K562 (cell line): ENCODE data around the gene STX7. TPM values are rescaled to one million over a fixed set of nuclear protein-coding genes. Genes with fewer than 3 reads are reported as not detected.

Experiments
- ATAC-seq: fragments of 200-7000 bp; cut with Tn5 transposase; 3 replicates; pipeline ENCODE4 v1.9.1; 2020; ENCODE audit warnings: moderate library complexity
- BruUV-seq: library from RNA; stranded (reverse); fragments of 400-500 nt; replicated peaks from 2 replicates; lab custom pipeline; 2021; lab: Mats Ljungman, UMichigan
- CTCF ChIA-PET: fragments of 300-600 bp; formaldehyde crosslinking; extraction: SDS; loops from one replicate; lab custom pipeline; 2021; ENCODE audit warnings: low intra/inter-chr PET ratio; lab: Yijun Ruan, JAX
- POLR2A ChIA-PET: fragments of 300-600, 350-650 bp; sonication (Branson Sonifier 250); formaldehyde crosslinking; extraction: SDS; loops from one replicate; lab custom pipeline; 2021; ENCODE audit warnings: antibody characterized with exemption, inconsistent platforms; lab: Yijun Ruan, JAX
- DNase-seq, 4 experiments: peaks; one replicate each; pipeline versions ENCODE4 v3.0.0 to v3.0.0-alpha.2; 2011 to 2018; ENCODE audit warnings: low spot score in 3 of 4, mixed read lengths in 3 of 4; ENCODE audit errors: extremely low read depth in 1 of 4
- FAIRE-seq: peaks from 2 replicates; lab custom pipeline; 2011; peaks lifted over from hg19 to GRCh38; lab: Jason Lieb, UNC
- H2AFZ ChIP-seq: 2 replicates; pipeline ENCODE4 v1.6.0; 2011; ENCODE audit warnings: low read depth, low read length, control low read depth, inconsistent platforms
- H3K27ac ChIP-seq: fragments of 200-600 bp; 3 replicates; pipeline ENCODE4 v1.8.0; 2011; ENCODE audit warnings: low read depth, mild to moderate bottlenecking, control low read depth, inconsistent platforms, low read length, moderate library complexity, mixed read lengths; ENCODE audit errors: extremely low read depth
- H3K27me3 ChIP-seq, 2 experiments: fragments of 300-600 bp in 1 of 2; 2 replicates in 1 of 2; 3 replicates in 1 of 2; pipeline versions ENCODE4 v1.6.0 to v1.8.0; 2011; ENCODE audit warnings: inconsistent platforms in 2 of 2, low read length in 2 of 2, mild to moderate bottlenecking in 1 of 2, mixed read lengths in 1 of 2, moderate library complexity in 1 of 2; ENCODE audit not compliant: control insufficient read depth in 2 of 2, insufficient read depth in 2 of 2
- H3K36me3 ChIP-seq: fragments of 300-600 bp; 3 replicates; pipeline ENCODE4 v1.8.0; 2011; ENCODE audit warnings: mild to moderate bottlenecking, low read length, inconsistent platforms; ENCODE audit not compliant: control insufficient read depth, insufficient read depth
- H3K4me1 ChIP-seq, 2 experiments: fragments of 200-600 bp in 1 of 2; replicated peaks in 1 of 2; 2 replicates in 1 of 2; 3 replicates in 1 of 2; pipeline versions ENCODE4 v1.5.1 to v1.8.0; 2011; ENCODE audit warnings: inconsistent platforms in 2 of 2, low read length in 2 of 2, mild to moderate bottlenecking in 1 of 2, mixed read lengths in 1 of 2, moderate library complexity in 1 of 2; ENCODE audit not compliant: control insufficient read depth in 2 of 2, insufficient read depth in 2 of 2
- H3K4me2 ChIP-seq: 2 replicates; pipeline ENCODE4 v1.6.1; 2011; ENCODE audit warnings: low read length, control low read depth, inconsistent platforms, mixed read lengths; ENCODE audit not compliant: insufficient read depth
- H3K4me3 ChIP-seq: fragments of 200-600 bp; sonication (generic), shearing (Covaris generic); 2 replicates; pipeline ENCODE4 v1.5.1; 2016; ENCODE audit warnings: control low read depth, inconsistent platforms
- H3K79me2 ChIP-seq: fragments of 200-600 bp; 3 replicates; pipeline ENCODE4 v1.8.0; 2011; ENCODE audit warnings: low read length, inconsistent platforms; ENCODE audit not compliant: control insufficient read depth, insufficient read depth
- H3K9ac ChIP-seq, 2 experiments: 2 replicates each; pipeline versions ENCODE4 v1.6.0 to v1.6.1; 2011; ENCODE audit warnings: low read depth in 2 of 2, low read length in 2 of 2, control low read depth in 1 of 2, inconsistent platforms in 1 of 2, mild to moderate bottlenecking in 1 of 2, mixed read lengths in 1 of 2; ENCODE audit not compliant: insufficient read depth in 1 of 2
- H3K9me1 ChIP-seq: one replicate; pipeline ENCODE4 v1.6.0; 2011; ENCODE audit warnings: inconsistent platforms, mild to moderate bottlenecking, low read length, moderate library complexity; ENCODE audit not compliant: control insufficient read depth, insufficient read depth
- H3K9me3 ChIP-seq: replicated peaks from 2 replicates; pipeline ENCODE4 v1.5.1; 2011; ENCODE audit warnings: low read depth, low read length, inconsistent platforms; ENCODE audit not compliant: control insufficient read depth, insufficient read depth
- H4K20me1 ChIP-seq: replicated peaks from 2 replicates; pipeline ENCODE4 v1.6.1; 2011; ENCODE audit warnings: low read length, inconsistent platforms, mixed read lengths; ENCODE audit not compliant: control insufficient read depth, insufficient read depth
- CBFA2T2 ChIP-seq: fragments of 450-650 bp; conservative IDR thresholded peaks from 2 replicates; pipeline ENCODE4 v1.6.1; 2017; ENCODE audit warnings: mild to moderate bottlenecking
- CREB3L1 ChIP-seq: fragments of 450-650 bp; IDR thresholded peaks from 2 replicates; pipeline ENCODE4 v1.6.1; 2014; ENCODE audit warnings: low read depth, mild to moderate bottlenecking, moderate library complexity, borderline replicate concordance
- FOXM1 ChIP-seq, 2 experiments: fragments of 450-650 bp in 1 of 2; sonication (generic) in 1 of 2; formaldehyde crosslinking in 1 of 2; IDR thresholded peaks; 2 replicates each; pipeline versions ENCODE4 v1.6.1 to v1.9.0; 2017 to 2022; ENCODE audit warnings: low read depth in 2 of 2, mild to moderate bottlenecking in 2 of 2, missing genetic modification reagents in 1 of 2, moderate library complexity in 1 of 2
- FOXP4 ChIP-seq: sonication (generic); formaldehyde crosslinking; IDR thresholded peaks from 2 replicates; pipeline ENCODE4 v1.8.0; 2022; ENCODE audit warnings: mild to moderate bottlenecking, missing genetic modification reagents, borderline replicate concordance
- MNT ChIP-seq, 2 experiments: fragments of 450-650 bp; conservative IDR thresholded peaks; 2 replicates each; pipeline ENCODE4 v1.6.1; 2017; ENCODE audit warnings: mild to moderate bottlenecking in 2 of 2, moderate library complexity in 2 of 2
- NONO ChIP-seq, 2 experiments: fragments of 200-400 bp in 1 of 2; fragments of 450-650 bp in 1 of 2; formaldehyde crosslinking in 1 of 2; IDR thresholded peaks; 2 replicates each; pipeline ENCODE4 v1.6.1; 2017; ENCODE audit warnings: low read depth in 2 of 2, mild to moderate bottlenecking in 2 of 2, moderate library complexity in 2 of 2, low read length in 1 of 2
- POLR2G ChIP-seq: fragments of 200-400 bp; formaldehyde crosslinking; IDR thresholded peaks from 2 replicates; pipeline ENCODE4 v1.6.1; 2017; ENCODE audit warnings: low read depth, mild to moderate bottlenecking, antibody characterized with exemption, low read length, moderate library complexity
- SMAD1 ChIP-seq: fragments of 150-350 bp; IDR thresholded peaks from 2 replicates; pipeline ENCODE4 v1.6.1; 2014; ENCODE audit warnings: low read length, low read depth; ENCODE audit not compliant: partially characterized antibody
- SOX6 ChIP-seq: fragments of 450-650 bp; IDR thresholded peaks from 2 replicates; pipeline ENCODE4 v1.6.1; 2014; ENCODE audit warnings: mild to moderate bottlenecking
- U2AF1 ChIP-seq: fragments of 200-400 bp; formaldehyde crosslinking; optimal IDR thresholded peaks from 2 replicates; pipeline ENCODE3; 2017; ENCODE audit warnings: mild to moderate bottlenecking, low read depth, low read length, moderate library complexity
- ZBTB33 ChIP-seq: sonication (generic); formaldehyde crosslinking; IDR thresholded peaks from 2 replicates; pipeline ENCODE4 v1.8.1; 2023; ENCODE audit warnings: mild to moderate bottlenecking, missing genetic modification reagents
- ZBTB5 ChIP-seq: fragments of 450-650 bp; IDR thresholded peaks from 2 replicates; pipeline ENCODE4 v1.6.1; 2017; ENCODE audit warnings: antibody characterized with exemption
- WGBS: fragments of 100-300 bp; shearing (Covaris generic); methylation state at CpG from one replicate; pipeline ENCODE4 v1.1.6; 2016; ENCODE audit warnings: low coverage, mixed read lengths; ENCODE audit not compliant: insufficient coverage; ENCODE audit errors: missing lambda C conversion rate; 5-methylcytosine and 5-hydroxymethylcytosine counted together
- in situ Hi-C: fragments of 300-500 bp; cut with MboI; formaldehyde crosslinking; loops from 4 replicates; pipeline ENCODE4 v1.15.0; 2018; ENCODE audit warnings: inconsistent platforms, mixed read lengths
- intact Hi-C: fragments of 100-400 bp; cut with micrococcal nuclease; formaldehyde crosslinking; loops from 2 replicates; pipeline ENCODE4 v1.14.2; 2022
- polyA plus RNA-seq, 8 experiments: library from polyadenylated mRNA; depleted of rRNA in 4 of 8; stranded (reverse) in 5 of 8; unstranded in 3 of 8; fragments of >200 nt; fragmentation: Nextera tagmentation in 2 of 8; fragmentation: Illumina TruSeq in 1 of 8; extraction: Ambion mirVana in 2 of 8; extraction: Trizol in 1 of 8; gene quantifications; 2 replicates each; pipeline versions ENCODE4 v1.2.1 to v1.2.3, GENCODE V29; 2011 to 2014; ENCODE audit warnings: inconsistent platforms in 1 of 8, missing spikeins in 1 of 8
- total RNA-seq, 7 experiments: library from RNA; depleted of rRNA in 6 of 7; stranded (reverse); fragments of >200 nt in 6 of 7; fragmentation: Illumina TruSeq in 2 of 7; extraction: Trizol in 2 of 7; gene quantifications; 2 replicates each; pipeline versions ENCODE4 v1.2.1 to v1.2.3, GENCODE V29; 2011 to 2021; ENCODE audit warnings: low replicate concordance in 1 of 7

STX7 gene
- total and polyA plus RNA-seq, 9 of the 15 experiments (the other 6 are each of a cell fraction or from before 2014, with no cell fraction given), result 13.0 to 34.4 (median 25.3) TPM

- WGBS, result 98% methylated on average over 2 of the region's 2 CpGs
- Histone ChIP-seq H3K27ac (no peak overlapping the region), H3K4me2 (no peak overlapping the region), H3K36me3 (peaks cover 22% of the 10 kb centered on the region), H3K9me3 (no peaks in the 10 kb centered on the region), H3K4me1 (peaks cover 0 to 10% of the 10 kb centered on the region in 2 experiments; a peak in 3 of 5 replicates), H3K4me3 (no peak overlapping the region), H2AFZ (no peak overlapping the region), H4K20me1 (no peaks in the 10 kb centered on the region; the same call in 1 of the 2 replicates), H3K9ac (no peak overlapping the region), H3K79me2 (peaks cover 71% of the 10 kb centered on the region), H3K9me1 (no peaks in the 10 kb centered on the region), H3K27me3 (no peaks in the 10 kb centered on the region)
- in situ Hi-C loops (loop anchor here (25.0 kb wide), 1 partner anchor 1581 kb away; no protein-coding TSS in a partner anchor), intact Hi-C loops (no loop called here)
- DNase-seq, result no peak
- ChIA-PET CTCF (no interaction called here), POLR2A (no interaction called here)
- no peak for ATAC-seq
- no peak for FAIRE-seq
- BruUV-seq, result no TSS peak
- TF ChIP-seq NONO (IDR thresholded peaks at IDR 0.05; ENCODE audit: low read depth in 2 of 2, low read length in 1 of 2) (no peak), U2AF1 (no peak), SMAD1 (no peak), FOXP4 (CRISPR knock-in tag) (no peak), CBFA2T2 (no peak), ZBTB5 (no peak), ZBTB33 (CRISPR knock-in tag) (no peak), MNT (conservative IDR thresholded peaks at IDR 0.05) (no peak), FOXM1 (IDR thresholded peaks at IDR 0.05; ENCODE audit: low read depth) (no peak), FOXM1 (CRISPR knock-in tag; IDR thresholded peaks at IDR 0.05; ENCODE audit: low read depth) (no peak), SOX6 (no peak), CREB3L1 (no peak), POLR2G (no peak)
Measured at GRCh38 chr6:132506461-132506860, 6.5 kb downstream of the STX7 start.
